SIG-M5 treated with dmso at 0.1 percent for 504 hours (cell line): Measurements from ENCODE around the gene ELMOD1.

Source experiments
- DNase-seq: peaks from one replicate; lab custom pipeline; 2025; ENCODE audit not compliant: unreplicated experiment; lab: John Stamatoyannopoulos, UW

ELMOD1 gene

GRCh38 chr11:107683061-107683460, 92.1 kb downstream of the ELMOD1 start:
- peak; percentile 79 for DNase-seq

- no peak for DNase-seq
Measured at GRCh38 chr11:107683807-107684206, 92.9 kb downstream of the ELMOD1 start.

- DNase-seq, result no peak
Measured at GRCh38 chr11:107688322-107688918, 97.5 kb downstream of the ELMOD1 start.

GRCh38 chr11:107689317-107690202, 98.6 kb downstream of the ELMOD1 start:
- DNase-seq, result peak; percentile 41

- no peak for DNase-seq
Measured at GRCh38 chr11:107691000-107691750, 100.2 kb downstream of the ELMOD1 start.

- no peak for DNase-seq
Measured at GRCh38 chr11:107695446-107695845, 104.5 kb downstream of the ELMOD1 start.

GRCh38 chr11:107696140-107696539, 105.2 kb downstream of the ELMOD1 start:
- DNase-seq, result no peak

GRCh38 chr11:107697291-107697690, 106.3 kb downstream of the ELMOD1 start:
- DNase-seq, result no peak

- DNase-seq, result no peak
Measured at GRCh38 chr11:107699371-107700285, 108.7 kb downstream of the ELMOD1 start.

- DNase-seq, result no peak
Measured at GRCh38 chr11:107702109-107702660, 111.2 kb downstream of the ELMOD1 start.

- no peak for DNase-seq
Measured at GRCh38 chr11:107702723-107703122, 111.8 kb downstream of the ELMOD1 start.

- no peak for DNase-seq
Measured at GRCh38 chr11:107704451-107704850, 113.5 kb downstream of the ELMOD1 start.

- peak; percentile 28 for DNase-seq
Measured at GRCh38 chr11:107705027-107705426, 114.1 kb downstream of the ELMOD1 start.

- DNase-seq, result no peak
Measured at GRCh38 chr11:107706531-107706930, 115.6 kb downstream of the ELMOD1 start.

GRCh38 chr11:107707215-107707671, 116.3 kb downstream of the ELMOD1 start:
- no peak for DNase-seq

GRCh38 chr11:107707807-107708206, 116.9 kb downstream of the ELMOD1 start:
- DNase-seq, result no peak

- DNase-seq, result no peak
Measured at GRCh38 chr11:107708792-107709191, 117.8 kb downstream of the ELMOD1 start.

- no peak for DNase-seq
Measured at GRCh38 chr11:107710301-107710700, 119.4 kb downstream of the ELMOD1 start.

- DNase-seq, result no peak
Measured at GRCh38 chr11:107711861-107712755, 121.2 kb downstream of the ELMOD1 start, which contains the start of gene SLN. TSS of gene SLN (minus strand) at chr11:107712056.
